Measurements from ENCODE around the gene COX7A2.

GRCh38 chr6:75272145-75272840, 28.7 kb upstream of the COX7A2 start:
- TF ChIP-seq CTCF (IDR thresholded peaks at IDR 0.05) (no peak), EZH2 (IDR thresholded peaks at IDR 0.05; ENCODE audit: borderline replicate concordance, insufficient read depth, low read depth, low read length, poor library complexity, severe bottlenecking) (no peak)

All from B cell (primary cell).